Endothelial cell of umbilical vein (primary cell): ENCODE data around the gene PELI3. TPM values are rescaled to one million over a fixed set of nuclear protein-coding genes. Genes with fewer than 3 reads are reported as not detected.

Source experiments
- BruUV-seq: library from RNA; stranded (reverse); fragments of 400-500 nt; replicated peaks from 2 replicates; lab custom pipeline; 2021; lab: Mats Ljungman, UMichigan
- CTCF ChIA-PET: fragments of 300-600, 350-600 bp; sonication (Branson Sonifier 250); formaldehyde crosslinking; loops from one replicate; lab custom pipeline; 2021; ENCODE audit warnings: antibody characterized with exemption, inconsistent platforms; lab: Charles Lee
- POLR2A ChIA-PET: fragments of 300-600, 350-600 bp; sonication (Branson Sonifier 250); formaldehyde crosslinking; loops from one replicate; lab custom pipeline; 2021; ENCODE audit warnings: antibody characterized with exemption, inconsistent platforms; lab: Charles Lee
- DNase-seq: peaks from one replicate; pipeline ENCODE4 v3.0.0-alpha.2; 2011; ENCODE audit warnings: low read depth, low spot score
- FAIRE-seq: peaks from 2 replicates; lab custom pipeline; 2011; peaks lifted over from hg19 to GRCh38; lab: Jason Lieb, UNC
- H2AFZ ChIP-seq: 2 replicates; pipeline ENCODE4 v1.6.0; 2012; ENCODE audit warnings: low read depth, low read length, control low read depth, inconsistent platforms
- H3K27ac ChIP-seq: 2 replicates; pipeline ENCODE4 v1.5.1; 2011; ENCODE audit warnings: low read depth, mild to moderate bottlenecking, control low read depth, low read length, moderate library complexity; ENCODE audit not compliant: insufficient read depth
- H3K27me3 ChIP-seq, 2 experiments: 2 replicates each; pipeline versions ENCODE4 v1.6.0 to v1.6.1; 2011; ENCODE audit warnings: low read length in 2 of 2, mixed read lengths in 1 of 2; ENCODE audit not compliant: control insufficient read depth in 2 of 2, insufficient read depth in 2 of 2
- H3K36me3 ChIP-seq, 2 experiments: 2 replicates in 1 of 2; 3 replicates in 1 of 2; pipeline ENCODE4 v1.5.1; 2011; ENCODE audit warnings: low read length in 2 of 2, mild to moderate bottlenecking in 1 of 2, moderate library complexity in 1 of 2; ENCODE audit not compliant: control insufficient read depth in 2 of 2, insufficient read depth in 2 of 2; ENCODE audit errors: extremely low read depth in 1 of 2
- H3K4me1 ChIP-seq: 3 replicates; pipeline ENCODE4 v1.5.1; 2011; ENCODE audit warnings: mild to moderate bottlenecking, low read length; ENCODE audit not compliant: control insufficient read depth, insufficient read depth; ENCODE audit errors: extremely low read depth
- H3K4me2 ChIP-seq: 2 replicates; pipeline ENCODE4 v1.6.1; 2011; ENCODE audit warnings: low read length, control low read depth, mixed read lengths; ENCODE audit not compliant: insufficient read depth
- H3K4me3 ChIP-seq, 3 experiments: fragments of 200-600 bp in 1 of 3; sonication (generic), shearing (Covaris generic) in 1 of 3; replicated peaks in 1 of 3; 2 replicates each; pipeline ENCODE4 v1.5.1; 2011 to 2016; ENCODE audit warnings: control low read depth in 3 of 3, low read length in 3 of 3, mild to moderate bottlenecking in 2 of 3, inconsistent platforms in 1 of 3, low read depth in 1 of 3, moderate library complexity in 1 of 3; ENCODE audit not compliant: insufficient read depth in 1 of 3
- H3K79me2 ChIP-seq: 2 replicates; pipeline ENCODE4 v1.6.0; 2012; ENCODE audit warnings: low read length, inconsistent platforms; ENCODE audit not compliant: control insufficient read depth, insufficient read depth
- H3K9ac ChIP-seq: replicated peaks from 2 replicates; pipeline ENCODE3; 2011; ENCODE audit warnings: low read length, control low read depth; ENCODE audit not compliant: insufficient read depth; ENCODE audit errors: extremely low read depth
- H3K9me1 ChIP-seq: replicated peaks from 3 replicates; pipeline ENCODE4 v1.6.0; 2011; ENCODE audit warnings: mild to moderate bottlenecking, low read length; ENCODE audit not compliant: control insufficient read depth, insufficient read depth; ENCODE audit errors: extremely low read depth
- H3K9me3 ChIP-seq: replicated peaks from 2 replicates; pipeline ENCODE4 v1.5.1; 2012; ENCODE audit warnings: low read length, inconsistent platforms; ENCODE audit not compliant: control insufficient read depth, insufficient read depth
- H4K20me1 ChIP-seq: replicated peaks from 2 replicates; pipeline ENCODE3; 2011; ENCODE audit warnings: mild to moderate bottlenecking, low read length; ENCODE audit not compliant: control insufficient read depth, insufficient read depth; ENCODE audit errors: extremely low read depth
- EZH2 ChIP-seq: IDR thresholded peaks from 2 replicates; pipeline ENCODE4 v1.6.1; 2012; ENCODE audit warnings: borderline replicate concordance, low read depth, mild to moderate bottlenecking, moderate library complexity, low read length, inconsistent platforms; ENCODE audit not compliant: severe bottlenecking
- FOS ChIP-seq: IDR thresholded peaks from 2 replicates; pipeline ENCODE4 v1.6.1; 2011; ENCODE audit warnings: mild to moderate bottlenecking, low read length, moderate library complexity, borderline replicate concordance; ENCODE audit not compliant: insufficient read depth
- GATA2 ChIP-seq: IDR thresholded peaks from 2 replicates; pipeline ENCODE4 v1.7.0; 2011; ENCODE audit warnings: low read depth, mild to moderate bottlenecking, moderate library complexity, mixed read lengths, low read length; ENCODE audit not compliant: insufficient read length, insufficient read depth
- JUN ChIP-seq: IDR thresholded peaks from 2 replicates; pipeline ENCODE4 v1.6.1; 2011; ENCODE audit warnings: borderline replicate concordance, low read depth; ENCODE audit not compliant: insufficient read length, insufficient read depth
- MAX ChIP-seq: IDR thresholded peaks from 2 replicates; pipeline ENCODE4 v1.6.1; 2011; ENCODE audit not compliant: insufficient read depth, insufficient read length
- MYC ChIP-seq: IDR thresholded peaks from one replicate; pipeline ENCODE4 v1.6.1; 2011; ENCODE audit warnings: mild to moderate bottlenecking, low read depth, low read length
- POLR2A ChIP-seq: IDR thresholded peaks from 2 replicates; pipeline ENCODE4 v1.6.1; 2012; ENCODE audit warnings: low read depth, mild to moderate bottlenecking, control low read depth, low read length
- POLR2AphosphoS5 ChIP-seq: IDR thresholded peaks from 2 replicates; pipeline ENCODE4 v1.6.1; 2012; ENCODE audit warnings: low read depth, mild to moderate bottlenecking, control low read depth, low read length, moderate library complexity; ENCODE audit not compliant: insufficient read depth
- dilution Hi-C: fragments of 300-500 bp; cut with MboI; formaldehyde crosslinking; loops from one replicate; pipeline ENCODE4 v1.15.0; 2019; ENCODE audit warnings: low sequenced_read_pairs; ENCODE audit not compliant: extremely low pct_ligation_motif_present
- intact Hi-C: fragments of 100-400 bp; cut with micrococcal nuclease; formaldehyde crosslinking; loops from one replicate; pipeline ENCODE4 v1.10.0; 2022
- polyA plus RNA-seq, 4 experiments: library from polyadenylated mRNA; depleted of rRNA in 3 of 4; stranded (reverse) in 3 of 4; unstranded in 1 of 4; fragments of >200 nt; gene quantifications; 2 replicates each; pipeline versions ENCODE4 v1.2.1 to v1.2.3, GENCODE V29; 2011 to 2012; ENCODE audit warnings: missing spikeins in 1 of 4
- total RNA-seq: library from RNA; stranded (reverse); gene quantifications from 2 replicates; pipeline ENCODE4 v1.2.3, GENCODE V29; 2021
- TF ChIP-seq, protein P1 (sequence below), 2 donors: IDR thresholded peaks; 1 replicate in 1 of 2; 2 replicates in 1 of 2; pipeline ENCODE4 v1.5.1; 2011; ENCODE audit warnings: low read length in 2 of 2, mild to moderate bottlenecking in 2 of 2, moderate library complexity in 2 of 2, control low read depth in 1 of 2, inconsistent platforms in 1 of 2, low read depth in 1 of 2; ENCODE audit not compliant: insufficient read depth in 1 of 2; ENCODE audit errors: extremely low read depth in 1 of 2

PELI3 gene
- total and polyA plus RNA-seq, 2 donors (not counting 3 experiments of a cell fraction or from before 2014, with no cell fraction given), result 2.8 to 2.9 TPM

- no peaks in the 10 kb centered on the region for H3K9me1 ChIP-seq
- H3K4me2 ChIP-seq, result no peak overlapping the region
- no peak overlapping the region for H3K4me3 ChIP-seq
- no peaks in the 10 kb centered on the region for H3K4me1 ChIP-seq
- no peaks in the 10 kb centered on the region for H3K27me3 ChIP-seq
- H3K9ac ChIP-seq, result no peak overlapping the region
- no peaks in the 10 kb centered on the region for H4K20me1 ChIP-seq
- BruUV-seq, result no TSS peak
- no peak overlapping the region for H3K27ac ChIP-seq
- dilution Hi-C loops, result no loop called here
- H2AFZ ChIP-seq, result no peak overlapping the region
- no peaks in the 10 kb centered on the region for H3K36me3 ChIP-seq
- ChIA-PET CTCF (no interaction called here), POLR2A (no interaction called here)
- DNase-seq, result no peak
- TF ChIP-seq, protein P1, sequence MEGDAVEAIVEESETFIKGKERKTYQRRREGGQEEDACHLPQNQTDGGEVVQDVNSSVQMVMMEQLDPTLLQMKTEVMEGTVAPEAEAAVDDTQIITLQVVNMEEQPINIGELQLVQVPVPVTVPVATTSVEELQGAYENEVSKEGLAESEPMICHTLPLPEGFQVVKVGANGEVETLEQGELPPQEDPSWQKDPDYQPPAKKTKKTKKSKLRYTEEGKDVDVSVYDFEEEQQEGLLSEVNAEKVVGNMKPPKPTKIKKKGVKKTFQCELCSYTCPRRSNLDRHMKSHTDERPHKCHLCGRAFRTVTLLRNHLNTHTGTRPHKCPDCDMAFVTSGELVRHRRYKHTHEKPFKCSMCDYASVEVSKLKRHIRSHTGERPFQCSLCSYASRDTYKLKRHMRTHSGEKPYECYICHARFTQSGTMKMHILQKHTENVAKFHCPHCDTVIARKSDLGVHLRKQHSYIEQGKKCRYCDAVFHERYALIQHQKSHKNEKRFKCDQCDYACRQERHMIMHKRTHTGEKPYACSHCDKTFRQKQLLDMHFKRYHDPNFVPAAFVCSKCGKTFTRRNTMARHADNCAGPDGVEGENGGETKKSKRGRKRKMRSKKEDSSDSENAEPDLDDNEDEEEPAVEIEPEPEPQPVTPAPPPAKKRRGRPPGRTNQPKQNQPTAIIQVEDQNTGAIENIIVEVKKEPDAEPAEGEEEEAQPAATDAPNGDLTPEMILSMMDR (IDR thresholded peaks at IDR 0.05; ENCODE audit: extremely low read depth in 1 of 2, insufficient read depth in 1 of 2, low read depth in 1 of 2, low read length in 2 of 2), result no peak
- no peak for TF ChIP-seq JUN
- no peak for TF ChIP-seq POLR2A
- TF ChIP-seq MYC, result no peak
- TF ChIP-seq EZH2, result no peak
- TF ChIP-seq POLR2AphosphoS5, result no peak
- TF ChIP-seq GATA2, result no peak
- TF ChIP-seq FOS, result no peak
- no peak for TF ChIP-seq MAX
- H3K9me3 ChIP-seq, result no peaks in the 10 kb centered on the region
- intact Hi-C loops, result no loop called here
- FAIRE-seq, result no peak
- H3K79me2 ChIP-seq, result no peaks in the 10 kb centered on the region
Observed at GRCh38 chr11:66473167-66473566, 6.5 kb downstream of the PELI3 start.
